ENCODE results near the gene RP9. TPM values are rescaled to one million over a fixed set of nuclear protein-coding genes. Genes with fewer than 3 reads are reported as not detected.

The RP9 gene
- polyA plus RNA-seq, 2 of the 4 experiments (the other 2 are of a cell fraction) = 25.7 to 51.5 TPM

DNA sequence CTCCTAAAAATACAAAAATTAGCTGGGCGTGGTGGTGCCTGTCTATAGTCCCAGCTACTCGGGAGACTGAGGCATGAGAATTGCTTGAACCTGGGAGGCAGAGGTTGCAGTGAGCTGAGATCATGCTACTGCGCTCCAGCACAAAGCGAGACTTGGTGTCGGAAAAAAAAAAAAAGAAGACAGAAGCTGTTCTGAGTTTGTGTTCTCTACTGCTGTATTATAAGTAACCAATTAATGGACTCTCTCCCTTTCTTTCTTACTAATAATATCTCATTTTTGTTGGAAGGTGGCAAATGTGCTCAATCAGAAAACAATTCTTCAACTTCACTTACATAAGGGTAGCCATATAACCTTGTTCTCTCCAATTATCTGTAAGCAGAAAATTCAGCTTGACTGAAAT is 54.0 kb downstream of the RP9 start:
- WGBS (ENCODE audit: missing lambda C conversion rate) = 94% methylated on average over 5 of the region's 5 CpGs
- ChIA-PET CTCF (interaction anchor here (1.1 to 1.7 kb wide), 3 partner anchors 11 to 53 kb away, joined by 3 to 5 read pairs (median 3); no protein-coding TSS in a partner anchor), POLR2A (no interaction called here)

DNA sequence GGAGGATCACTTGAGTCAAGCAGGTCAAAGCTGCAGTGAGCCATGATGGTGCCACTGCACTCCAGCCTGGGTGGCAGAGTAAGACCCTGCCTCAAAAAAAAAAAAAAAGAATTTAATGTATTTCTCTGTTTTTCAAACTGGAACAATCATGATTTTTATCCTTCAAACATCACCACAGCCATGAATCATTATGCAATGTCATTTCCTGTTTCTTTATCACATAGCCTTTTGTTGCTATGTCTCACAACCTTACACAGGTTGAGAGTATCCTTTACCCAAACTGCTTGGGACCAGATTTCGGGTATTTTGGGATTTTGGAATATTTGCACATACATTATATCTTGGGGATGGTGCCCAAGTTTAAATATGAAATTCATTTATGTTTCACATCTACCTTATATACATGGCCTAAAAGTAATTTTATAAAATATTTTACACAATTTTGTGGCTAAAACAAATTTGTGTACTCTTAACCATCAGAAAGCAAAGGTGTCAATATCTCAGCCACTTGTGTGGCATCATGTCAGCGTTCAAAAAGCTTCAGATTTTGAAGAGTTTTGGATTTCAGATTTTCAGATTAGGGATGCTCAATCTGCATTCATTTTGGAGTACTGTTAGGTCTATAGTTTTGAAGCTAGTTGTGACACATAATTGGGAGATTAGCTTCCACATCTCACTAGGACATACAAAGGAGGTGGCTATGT is 54.8 kb downstream of the RP9 start:
- Histone ChIP-seq H3K4me3 (no peak overlapping the region), H3K4me2 (no peak overlapping the region), H3K4me1 (peaks cover 9% of the 10 kb centered on the region; the same call in 2 of the 3 replicates), H3K27ac (no peak overlapping the region), H3K9me3 (no peaks in the 10 kb centered on the region)
- no peak for TF ChIP-seq RFX5 (IDR thresholded peaks at IDR 0.05)
- no peak for TF ChIP-seq KDM1A (IDR thresholded peaks at IDR 0.05; ENCODE audit: low read depth)
- no peak for TF ChIP-seq FOXS1 (CRISPR knock-in tag; IDR thresholded peaks at IDR 0.05)
- no peak for TF ChIP-seq JUNB (IDR thresholded peaks at IDR 0.05)
- no peak for TF ChIP-seq POLR2AphosphoS2 (conservative IDR thresholded peaks at IDR 0.05; ENCODE audit: low read length)
- TF ChIP-seq NFE2L2 (conservative IDR thresholded peaks at IDR 0.05; ENCODE audit: low read length) = no peak
- TF ChIP-seq TP53 (CRISPR knock-in tag; IDR thresholded peaks at IDR 0.05) = no peak
- DNase-seq (ENCODE audit: low read depth in 1 of 2, low spot score in 1 of 2) (no peak), ATAC-seq (no peak), FAIRE-seq (no peak)
- ChIA-PET CTCF (interaction anchor here (0.9 to 1.8 kb wide), 6 partner anchors 10 to 54 kb away, joined by 3 to 5 read pairs (median 3); no protein-coding TSS in a partner anchor), POLR2A (interaction anchor here (0.5 kb wide), 1 partner anchor 8 kb away, joined by 4 read pairs; the partner anchor contains the start of gene NT5C3A)
- 84% methylated on average over 2 of the region's 2 CpGs for WGBS (ENCODE audit: missing lambda C conversion rate)

More for the DNA sequence above, 54.0 kb downstream of the RP9 start:
- no peak overlapping the region for H3K4me3 ChIP-seq
- no peak for ATAC-seq
- FAIRE-seq = no peak
- no peak overlapping the region for H3K27ac ChIP-seq
- H3K9me3 ChIP-seq = no peaks in the 10 kb centered on the region
- TF ChIP-seq FOXS1 (CRISPR knock-in tag; IDR thresholded peaks at IDR 0.05) (no peak), FOSL2 (IDR thresholded peaks at IDR 0.05) (no peak), FOSL2 (CRISPR knock-in tag; IDR thresholded peaks at IDR 0.05) (no peak), CHD4 (IDR thresholded peaks at IDR 0.05; ENCODE audit: borderline replicate concordance) (no peak)
- DNase-seq (ENCODE audit: low read depth in 1 of 2, low spot score in 1 of 2) = no peak
- peaks cover 9% of the 10 kb centered on the region; the same call in 2 of the 3 replicates for H3K4me1 ChIP-seq
- no peak overlapping the region for H3K4me2 ChIP-seq

DNA sequence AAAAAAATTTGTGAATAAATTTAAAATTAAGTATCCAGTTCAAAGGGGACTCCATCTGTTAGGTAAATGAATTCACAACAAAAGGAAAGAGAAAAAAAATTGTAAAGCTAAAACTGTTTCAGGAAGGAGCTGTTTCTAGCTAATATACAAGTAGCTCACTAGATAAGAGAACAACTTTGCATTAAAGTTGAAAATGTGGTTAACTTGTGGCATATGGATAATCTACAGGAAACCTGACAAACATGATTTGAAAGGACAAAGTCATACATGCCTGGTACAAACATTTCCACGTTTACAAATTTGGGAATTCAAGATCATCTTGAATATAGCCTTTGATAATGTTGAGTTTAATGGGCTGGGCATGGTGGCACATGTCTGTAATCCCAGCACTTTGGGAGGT is 55.5 kb downstream of the RP9 start:
- H3K4me3 ChIP-seq = no peak overlapping the region
- 79% methylated on average over 1 of the region's 1 CpG for WGBS (ENCODE audit: missing lambda C conversion rate)
- no peak overlapping the region for H3K27ac ChIP-seq
- ATAC-seq = no peak
- DNase-seq (ENCODE audit: low read depth in 1 of 2, low spot score in 1 of 2) = no peak
- TF ChIP-seq GATA3 (IDR thresholded peaks at IDR 0.05; ENCODE audit: borderline replicate concordance) = no peak
- POLR2A ChIA-PET = interaction anchor here (0.5 kb wide), 1 partner anchor 9 kb away, joined by 4 read pairs; the partner anchor contains the start of gene NT5C3A
- FAIRE-seq = no peak
- H3K9me3 ChIP-seq = no peaks in the 10 kb centered on the region
- H3K4me1 ChIP-seq = peaks cover 9% of the 10 kb centered on the region; the same call in 2 of the 3 replicates
- H3K4me2 ChIP-seq = no peak overlapping the region
- CTCF ChIA-PET = interaction anchor here (0.9 to 1.8 kb wide), 5 partner anchors 9 to 54 kb away, joined by 3 to 4 read pairs (median 3); no protein-coding TSS in a partner anchor

GRCh38 chr7:33050535-33051318 is 58.5 kb downstream of the RP9 start:
- POLR2A ChIA-PET = no interaction called here
- no peak overlapping the region for H3K27ac ChIP-seq
- peak; percentile 39 to 52 for DNase-seq (ENCODE audit: low read depth in 1 of 2, low spot score in 1 of 2)

More at GRCh38 chr7:33050535-33051318, 58.5 kb downstream of the RP9 start:
- CTCF ChIA-PET = interaction anchor here (1.3 to 1.8 kb wide), 2 partner anchors 10 to 285 kb away, joined by 5 read pairs; no protein-coding TSS in a partner anchor
- FAIRE-seq (no peak), ATAC-seq (peak in 1 of 2 experiments; percentile 76; a peak in 4 of 6 replicates)
- H3K4me3 ChIP-seq = no peak overlapping the region
- TF ChIP-seq SMC3 (IDR thresholded peaks at IDR 0.05) = peak; percentile 85
- TF ChIP-seq, protein P1, sequence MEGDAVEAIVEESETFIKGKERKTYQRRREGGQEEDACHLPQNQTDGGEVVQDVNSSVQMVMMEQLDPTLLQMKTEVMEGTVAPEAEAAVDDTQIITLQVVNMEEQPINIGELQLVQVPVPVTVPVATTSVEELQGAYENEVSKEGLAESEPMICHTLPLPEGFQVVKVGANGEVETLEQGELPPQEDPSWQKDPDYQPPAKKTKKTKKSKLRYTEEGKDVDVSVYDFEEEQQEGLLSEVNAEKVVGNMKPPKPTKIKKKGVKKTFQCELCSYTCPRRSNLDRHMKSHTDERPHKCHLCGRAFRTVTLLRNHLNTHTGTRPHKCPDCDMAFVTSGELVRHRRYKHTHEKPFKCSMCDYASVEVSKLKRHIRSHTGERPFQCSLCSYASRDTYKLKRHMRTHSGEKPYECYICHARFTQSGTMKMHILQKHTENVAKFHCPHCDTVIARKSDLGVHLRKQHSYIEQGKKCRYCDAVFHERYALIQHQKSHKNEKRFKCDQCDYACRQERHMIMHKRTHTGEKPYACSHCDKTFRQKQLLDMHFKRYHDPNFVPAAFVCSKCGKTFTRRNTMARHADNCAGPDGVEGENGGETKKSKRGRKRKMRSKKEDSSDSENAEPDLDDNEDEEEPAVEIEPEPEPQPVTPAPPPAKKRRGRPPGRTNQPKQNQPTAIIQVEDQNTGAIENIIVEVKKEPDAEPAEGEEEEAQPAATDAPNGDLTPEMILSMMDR (IDR thresholded peaks at IDR 0.05) = peak; percentile 88
- TF ChIP-seq RAD21 (conservative IDR thresholded peaks at IDR 0.05 in 1 of 2, IDR thresholded peaks at IDR 0.05 in 1 of 2) = peak; percentile 70 to 71
- TF ChIP-seq KDM5A (IDR thresholded peaks at IDR 0.05) = no peak
- TF ChIP-seq CHD2 (IDR thresholded peaks at IDR 0.05; ENCODE audit: low read length, partially characterized antibody) = no peak
- H3K4me2 ChIP-seq = no peak overlapping the region
- H3K9me3 ChIP-seq = no peaks in the 10 kb centered on the region
- 0% methylated on average over 1 of the region's 1 CpG for WGBS (ENCODE audit: missing lambda C conversion rate)
- peaks cover 14% of the 10 kb centered on the region; the same call in 2 of the 3 replicates for H3K4me1 ChIP-seq

Data from A549 (cell line).